IPS-20b (cell line): Measurements from ENCODE around the gene MMP10.

Source experiments
- H3K27ac ChIP-seq: one replicate; pipeline ENCODE4 v1.5.1; 2013; ENCODE audit warnings: low read length
- H3K27me3 ChIP-seq: 2 replicates; pipeline ENCODE4 v1.6.1; 2013; ENCODE audit warnings: mild to moderate bottlenecking, low read length, inconsistent platforms; ENCODE audit not compliant: insufficient read depth
- H3K36me3 ChIP-seq: 2 replicates; pipeline ENCODE4 v1.6.1; 2013; ENCODE audit warnings: low read depth, mild to moderate bottlenecking, inconsistent platforms, low read length, moderate library complexity; ENCODE audit not compliant: insufficient read depth
- H3K4me1 ChIP-seq: 2 replicates; pipeline ENCODE4 v1.6.1; 2013; ENCODE audit warnings: mild to moderate bottlenecking, control low read depth, inconsistent platforms, low read length, moderate library complexity; ENCODE audit not compliant: insufficient read depth
- H3K4me3 ChIP-seq: 2 replicates; pipeline ENCODE4 v1.5.1; 2013; ENCODE audit warnings: mild to moderate bottlenecking, low read length, inconsistent platforms
- H3K9ac ChIP-seq: 2 replicates; pipeline ENCODE4 v1.6.1; 2013; ENCODE audit warnings: low read depth, mild to moderate bottlenecking, inconsistent platforms, low read length, moderate library complexity
- H3K9me3 ChIP-seq: 2 replicates; pipeline ENCODE4 v1.6.1; 2013; ENCODE audit warnings: mild to moderate bottlenecking, low read depth, low read length, inconsistent platforms; ENCODE audit not compliant: insufficient read depth

MMP10 gene

DNA sequence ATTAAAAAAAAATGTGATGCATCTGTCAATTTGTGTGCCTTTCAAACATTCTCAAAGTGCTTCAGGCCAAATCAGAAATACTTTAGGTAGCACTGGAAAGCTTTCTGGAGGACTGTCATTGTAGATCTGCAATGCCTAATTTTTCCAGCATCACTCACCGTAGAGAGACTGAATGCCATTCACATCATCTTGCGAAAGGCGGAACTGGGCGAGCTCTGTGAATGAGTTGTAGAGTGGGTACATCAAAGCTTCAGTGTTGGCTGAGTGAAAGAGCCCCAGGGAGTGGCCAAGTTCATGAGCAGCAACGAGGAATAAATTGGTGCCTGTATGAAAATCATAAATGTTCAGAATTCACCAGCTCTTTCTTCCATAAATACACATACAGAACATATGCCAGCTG lies 4.0 kb downstream of the MMP10 start:
- Histone ChIP-seq H3K27ac (no peak overlapping the region), H3K9ac (no peak overlapping the region), H3K9me3 (no peaks in the 10 kb centered on the region), H3K4me1 (peaks cover 17% of the 10 kb centered on the region), H3K36me3 (no peaks in the 10 kb centered on the region), H3K27me3 (no peaks in the 10 kb centered on the region), H3K4me3 (no peak overlapping the region)

DNA sequence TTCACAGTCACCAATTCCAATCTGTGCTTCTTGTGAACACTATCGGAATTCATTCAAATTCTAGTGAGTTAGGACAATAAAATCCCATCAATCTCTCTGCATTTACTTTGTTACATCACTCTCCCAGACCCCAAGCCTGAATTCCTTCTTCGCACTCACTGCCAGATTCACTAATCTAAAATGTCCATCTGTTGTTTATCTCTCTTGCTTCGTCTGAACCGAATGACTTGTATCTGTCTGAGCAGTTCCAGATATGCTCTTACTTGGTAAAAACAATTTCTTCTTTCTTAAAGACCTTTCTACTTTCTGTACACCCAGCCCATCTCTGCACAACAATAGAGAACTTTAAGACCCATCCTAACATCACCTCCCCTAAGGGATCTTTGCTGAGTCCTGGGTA lies 7.0 kb downstream of the MMP10 start:
- Histone ChIP-seq H3K4me3 (no peak overlapping the region), H3K4me1 (no peaks in the 10 kb centered on the region)

DNA sequence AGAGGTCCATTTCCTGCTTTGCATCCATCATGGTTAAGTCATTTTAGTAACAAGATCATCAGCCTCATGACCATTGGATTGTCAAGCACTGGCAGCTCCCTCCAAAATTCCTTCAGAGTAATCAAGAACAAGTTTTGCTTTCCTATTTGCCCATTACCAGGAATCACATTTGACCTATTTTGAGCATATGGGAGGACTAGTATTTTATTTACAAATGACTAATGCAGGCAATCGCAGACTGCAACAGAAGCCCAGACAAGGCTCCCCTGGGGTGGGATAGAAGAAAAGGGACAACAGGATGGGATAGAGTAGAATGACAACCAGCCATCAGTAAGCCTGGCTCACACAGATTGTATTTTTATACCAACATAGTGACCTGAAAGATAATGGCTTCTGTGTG lies 9.1 kb downstream of the MMP10 start:
- no peaks in the 10 kb centered on the region for H3K9me3 ChIP-seq
- H3K9ac ChIP-seq, result no peak overlapping the region
- H3K4me3 ChIP-seq, result no peak overlapping the region

More for the DNA sequence above, 7.0 kb downstream of the MMP10 start:
- H3K36me3 ChIP-seq, result no peaks in the 10 kb centered on the region
- no peaks in the 10 kb centered on the region for H3K27me3 ChIP-seq
- H3K9me3 ChIP-seq, result no peaks in the 10 kb centered on the region
- no peak overlapping the region for H3K9ac ChIP-seq
- no peak overlapping the region for H3K27ac ChIP-seq

DNA sequence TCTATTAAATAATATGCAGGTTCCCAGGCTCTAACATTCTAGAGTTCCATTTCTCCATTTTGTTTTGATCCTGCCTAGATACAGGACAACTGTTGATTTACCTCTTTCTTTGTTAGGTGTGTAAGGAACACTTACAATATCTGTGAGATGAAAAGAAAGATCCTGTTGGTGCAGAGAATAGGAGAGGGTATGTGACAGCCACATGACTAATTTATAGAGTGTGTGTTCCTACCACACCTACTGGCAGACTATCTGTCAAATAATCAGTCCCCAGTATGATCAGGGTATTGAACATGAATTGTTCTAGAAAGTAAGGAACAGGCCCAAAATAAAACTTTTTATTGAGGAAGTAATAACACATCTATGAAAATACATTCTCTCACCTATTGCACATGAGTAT lies 10.2 kb downstream of the MMP10 start:
- Histone ChIP-seq H3K4me3 (no peak overlapping the region), H3K36me3 (no peaks in the 10 kb centered on the region), H3K4me1 (no peaks in the 10 kb centered on the region), H3K9me3 (no peaks in the 10 kb centered on the region), H3K27ac (no peak overlapping the region), H3K9ac (no peak overlapping the region), H3K27me3 (no peaks in the 10 kb centered on the region)

More for the DNA sequence above, 9.1 kb downstream of the MMP10 start:
- no peaks in the 10 kb centered on the region for H3K4me1 ChIP-seq
- no peaks in the 10 kb centered on the region for H3K36me3 ChIP-seq
- no peaks in the 10 kb centered on the region for H3K27me3 ChIP-seq
- no peak overlapping the region for H3K27ac ChIP-seq

DNA sequence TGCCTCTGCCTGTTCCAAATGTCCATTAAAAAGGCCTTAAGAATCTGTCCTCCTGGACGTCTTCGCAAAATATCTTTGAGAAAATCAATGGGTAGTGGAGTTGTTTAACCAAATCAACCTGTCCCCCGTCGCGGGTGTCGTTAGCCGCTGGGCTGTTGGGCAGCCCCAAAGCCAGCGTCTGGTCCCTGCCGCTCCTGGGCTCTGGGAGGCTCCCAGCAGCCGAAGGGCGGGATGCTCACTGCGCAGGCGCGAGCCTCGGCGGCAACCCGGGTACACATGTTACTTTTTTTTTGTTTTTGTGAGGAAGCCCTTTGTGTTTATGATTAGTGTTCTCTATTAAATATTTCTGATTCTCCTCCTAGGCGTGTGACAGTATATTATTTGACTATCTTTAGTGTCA lies 12.6 kb downstream of the MMP10 start:
- no peak overlapping the region for H3K9ac ChIP-seq

DNA sequence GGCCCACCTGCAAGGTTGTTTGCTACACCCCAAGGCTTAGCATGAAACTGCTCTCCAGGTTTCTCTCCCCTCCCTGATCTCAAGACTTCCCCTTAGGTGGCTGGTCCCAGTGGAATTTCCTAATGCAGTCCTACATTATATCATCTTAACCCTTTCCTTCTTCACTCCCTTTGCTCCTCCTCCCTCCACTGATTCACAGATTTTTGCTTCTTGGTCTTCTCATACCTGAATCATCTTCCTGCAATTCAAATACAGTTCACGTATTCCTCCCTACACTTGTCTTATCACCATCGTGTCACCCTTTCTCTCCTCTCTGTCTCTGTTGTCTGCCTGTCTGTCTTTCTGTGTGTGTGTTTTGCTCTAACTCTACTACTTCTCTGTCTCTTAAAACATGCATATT lies 17.0 kb downstream of the MMP10 start:
- no peak overlapping the region for H3K9ac ChIP-seq
- H3K4me1 ChIP-seq, result peaks cover 14% of the 10 kb centered on the region
- H3K9me3 ChIP-seq, result no peaks in the 10 kb centered on the region
- no peaks in the 10 kb centered on the region for H3K27me3 ChIP-seq
- no peaks in the 10 kb centered on the region for H3K36me3 ChIP-seq
- no peak overlapping the region for H3K27ac ChIP-seq
- H3K4me3 ChIP-seq, result no peak overlapping the region

More for the DNA sequence above, 12.6 kb downstream of the MMP10 start:
- no peaks in the 10 kb centered on the region for H3K4me1 ChIP-seq
- no peaks in the 10 kb centered on the region for H3K9me3 ChIP-seq
- no peak overlapping the region for H3K27ac ChIP-seq
- H3K36me3 ChIP-seq, result no peaks in the 10 kb centered on the region
- H3K27me3 ChIP-seq, result no peaks in the 10 kb centered on the region
- no peak overlapping the region for H3K4me3 ChIP-seq

DNA sequence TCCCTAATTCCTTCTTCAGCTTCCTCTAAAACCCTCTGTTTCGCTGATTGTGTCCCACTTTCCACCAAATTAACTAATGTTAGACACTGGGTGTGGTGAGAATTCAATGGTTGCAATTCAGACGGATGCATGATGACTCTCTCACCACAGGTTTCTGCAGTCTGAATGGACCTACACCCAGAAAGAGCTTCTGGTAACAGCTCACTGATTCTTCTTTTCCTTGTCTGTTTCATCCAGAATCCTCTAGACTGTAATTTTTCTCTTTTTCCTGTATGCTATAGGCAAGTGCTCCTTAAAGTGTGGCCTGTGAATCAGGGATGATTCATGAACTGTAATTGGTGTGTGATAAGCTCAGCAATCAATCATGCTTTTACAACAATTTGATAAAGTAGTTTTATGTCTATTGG lies 18.1 kb downstream of the MMP10 start:
- Histone ChIP-seq H3K4me3 (no peak overlapping the region), H3K27ac (no peak overlapping the region), H3K27me3 (no peaks in the 10 kb centered on the region), H3K9me3 (no peaks in the 10 kb centered on the region), H3K9ac (no peak overlapping the region), H3K4me1 (peaks cover 14% of the 10 kb centered on the region), H3K36me3 (no peaks in the 10 kb centered on the region)

DNA sequence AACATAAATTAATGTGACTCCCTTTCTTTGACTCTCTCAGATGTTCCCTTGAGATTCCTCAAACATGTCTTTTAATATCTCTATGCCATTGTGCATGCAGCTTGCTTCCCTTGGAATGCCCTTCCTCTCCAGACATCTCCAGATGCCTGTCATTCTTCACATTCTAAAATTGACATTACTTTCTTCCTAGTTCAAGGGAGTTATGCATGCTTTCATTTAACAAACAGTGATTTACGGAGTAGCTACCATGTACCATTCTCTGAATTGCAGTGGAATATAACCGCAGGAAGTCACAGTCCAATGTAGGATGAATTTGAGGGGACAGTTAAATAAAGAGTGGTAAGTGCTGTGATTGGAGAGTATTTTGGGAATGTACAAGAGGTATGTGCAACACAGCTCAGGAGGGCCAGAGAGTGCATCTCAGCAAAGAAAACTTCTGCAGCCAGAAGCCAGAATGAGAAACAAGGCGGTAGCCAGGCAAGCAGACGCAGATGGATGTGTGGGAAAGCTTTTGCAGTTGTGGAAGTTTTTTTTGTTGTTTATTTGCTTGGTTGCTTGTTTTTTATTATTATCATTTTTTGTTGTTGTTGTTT lies 18.7 kb downstream of the MMP10 start:
- Histone ChIP-seq H3K4me3 (no peak overlapping the region), H3K9ac (no peak overlapping the region), H3K36me3 (no peaks in the 10 kb centered on the region), H3K27me3 (no peaks in the 10 kb centered on the region), H3K4me1 (peaks cover 14% of the 10 kb centered on the region), H3K9me3 (no peaks in the 10 kb centered on the region), H3K27ac (no peak overlapping the region)

DNA sequence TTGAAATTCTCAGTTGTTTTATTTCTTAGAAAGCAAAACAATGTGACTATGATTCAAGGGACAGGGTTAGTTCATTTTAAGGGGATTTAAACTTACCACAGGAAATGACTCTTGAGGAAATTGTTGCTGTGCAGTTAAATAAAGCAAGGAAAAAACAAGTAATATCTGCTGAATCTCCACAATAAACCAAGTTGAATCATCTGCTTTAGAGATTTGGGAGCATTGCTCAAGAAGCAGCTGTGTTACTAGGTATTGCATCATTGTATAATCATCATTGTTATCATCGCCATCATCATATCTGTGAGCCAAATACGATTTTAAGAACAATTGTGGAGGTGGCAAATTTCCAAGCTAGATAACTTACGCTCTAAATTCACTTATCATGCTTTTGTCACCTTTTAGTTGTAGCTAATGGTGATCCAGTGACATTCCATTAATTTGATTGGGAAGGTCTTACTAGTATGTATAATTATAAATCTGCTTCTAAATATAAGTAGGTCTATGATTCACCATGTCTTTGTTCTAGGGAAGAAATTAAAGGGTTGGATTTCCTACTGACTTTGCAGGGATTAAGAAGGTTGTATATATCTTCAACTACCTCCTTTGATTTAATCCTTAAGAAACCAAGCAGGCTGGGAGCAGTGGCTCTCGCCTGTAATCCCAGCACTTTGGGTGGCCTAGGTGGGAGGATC lies 19.9 kb downstream of the MMP10 start:
- Histone ChIP-seq H3K4me1 (peaks cover 14% of the 10 kb centered on the region), H3K9ac (no peak overlapping the region), H3K27ac (no peak overlapping the region), H3K27me3 (no peaks in the 10 kb centered on the region), H3K9me3 (no peaks in the 10 kb centered on the region), H3K4me3 (no peak overlapping the region), H3K36me3 (no peaks in the 10 kb centered on the region)

DNA sequence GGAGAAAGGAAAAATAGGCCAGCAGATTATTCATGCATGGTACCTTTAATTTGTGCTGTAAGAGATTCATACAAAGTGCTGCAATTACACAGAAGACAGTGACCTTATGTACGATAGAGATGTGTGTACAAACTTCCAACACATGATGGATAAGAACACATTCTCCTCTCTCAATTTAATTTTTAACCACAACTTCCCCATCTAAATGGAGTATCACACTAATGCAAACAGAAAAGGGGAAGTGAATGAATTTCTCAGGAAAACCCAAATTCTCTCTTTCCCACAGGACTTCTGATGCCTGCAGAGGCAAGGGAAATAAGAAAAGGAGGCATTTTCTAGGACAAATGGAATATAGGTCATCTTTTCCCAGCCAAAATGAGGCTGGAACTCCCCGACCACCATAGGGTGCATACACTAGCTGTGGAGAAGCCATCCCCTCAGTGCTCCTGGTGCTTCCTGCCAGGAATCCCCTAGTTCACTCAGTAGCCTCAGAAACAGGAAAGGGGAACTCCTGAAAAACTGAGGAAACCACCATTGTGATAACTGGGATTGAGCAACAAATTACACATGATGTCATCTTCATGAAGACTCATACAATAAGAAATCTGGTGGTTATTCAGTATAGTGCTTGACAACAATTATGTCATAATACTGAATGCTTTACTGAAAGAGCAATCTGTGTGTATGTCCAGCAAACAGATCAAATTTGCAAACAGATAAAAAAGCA lies 22.4 kb downstream of the MMP10 start:
- Histone ChIP-seq H3K36me3 (no peaks in the 10 kb centered on the region), H3K4me3 (no peak overlapping the region), H3K9ac (no peak overlapping the region), H3K9me3 (no peaks in the 10 kb centered on the region), H3K4me1 (peaks cover 19% of the 10 kb centered on the region), H3K27ac (no peak overlapping the region), H3K27me3 (no peaks in the 10 kb centered on the region)

DNA sequence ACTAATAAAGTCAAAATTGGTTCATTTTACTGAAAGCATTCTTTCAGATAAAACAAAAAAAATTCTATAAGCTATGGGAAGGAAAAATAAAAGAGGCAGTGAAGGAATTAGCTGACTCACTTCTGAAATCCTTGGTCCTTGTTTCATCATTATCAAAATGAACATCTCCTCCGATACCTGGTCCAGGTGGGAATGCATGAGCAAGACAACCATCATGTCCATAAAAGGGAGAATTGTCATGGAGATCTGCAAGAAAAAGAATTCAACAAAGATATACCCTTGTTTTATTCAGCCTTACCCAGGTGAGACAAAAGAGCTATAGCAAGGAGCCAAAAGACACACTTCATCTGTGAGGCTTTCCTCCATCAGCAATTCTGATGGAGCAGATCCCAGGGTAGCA lies 27.2 kb downstream of the MMP10 start:
- no peaks in the 10 kb centered on the region for H3K27me3 ChIP-seq
- H3K27ac ChIP-seq, result no peak overlapping the region
- H3K9ac ChIP-seq, result no peak overlapping the region
- H3K4me1 ChIP-seq, result peaks cover 14% of the 10 kb centered on the region; the same call in 1 of the 2 replicates
- no peaks in the 10 kb centered on the region for H3K9me3 ChIP-seq
- H3K36me3 ChIP-seq, result no peaks in the 10 kb centered on the region
- no peak overlapping the region for H3K4me3 ChIP-seq

DNA sequence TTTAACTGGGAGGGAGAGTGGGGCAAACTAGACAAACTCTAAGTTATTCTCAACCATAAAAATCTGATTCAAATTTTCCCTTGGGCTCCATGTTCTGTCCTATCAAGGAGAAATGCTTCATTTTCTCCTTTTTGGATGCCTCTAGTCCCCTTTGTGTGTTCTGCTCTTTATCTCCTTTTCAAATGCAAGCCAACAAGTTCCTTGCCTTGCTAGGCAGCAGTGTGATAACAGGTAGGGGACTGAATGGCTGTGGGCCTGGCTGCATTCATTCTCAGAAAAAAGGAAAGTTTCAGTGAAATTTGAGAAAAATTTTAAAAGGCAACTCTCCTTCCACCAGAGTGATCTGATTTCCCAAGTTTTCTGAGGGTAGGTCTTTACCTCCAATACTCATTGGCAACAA lies 28.8 kb downstream of the MMP10 start:
- Histone ChIP-seq H3K36me3 (no peaks in the 10 kb centered on the region), H3K27ac (peak overlapping the region; percentile 42), H3K27me3 (no peaks in the 10 kb centered on the region)

More for the DNA sequence above, 28.8 kb downstream of the MMP10 start:
- 0 out of 2 replicates have a peak overlapping the region, but pooled peaks have one; percentile 9 for H3K4me3 ChIP-seq
- no peaks in the 10 kb centered on the region for H3K9me3 ChIP-seq
- peak overlapping the region; percentile 36; the same call in 1 of the 2 replicates for H3K9ac ChIP-seq
- H3K4me1 ChIP-seq, result peaks cover 14% of the 10 kb centered on the region; the same call in 1 of the 2 replicates
